ENCODE data around the gene CREB3.
A peak's percentile ranks its signal among the peaks of the same experiment; 100 is the strongest.

CREB3 gene

DNA sequence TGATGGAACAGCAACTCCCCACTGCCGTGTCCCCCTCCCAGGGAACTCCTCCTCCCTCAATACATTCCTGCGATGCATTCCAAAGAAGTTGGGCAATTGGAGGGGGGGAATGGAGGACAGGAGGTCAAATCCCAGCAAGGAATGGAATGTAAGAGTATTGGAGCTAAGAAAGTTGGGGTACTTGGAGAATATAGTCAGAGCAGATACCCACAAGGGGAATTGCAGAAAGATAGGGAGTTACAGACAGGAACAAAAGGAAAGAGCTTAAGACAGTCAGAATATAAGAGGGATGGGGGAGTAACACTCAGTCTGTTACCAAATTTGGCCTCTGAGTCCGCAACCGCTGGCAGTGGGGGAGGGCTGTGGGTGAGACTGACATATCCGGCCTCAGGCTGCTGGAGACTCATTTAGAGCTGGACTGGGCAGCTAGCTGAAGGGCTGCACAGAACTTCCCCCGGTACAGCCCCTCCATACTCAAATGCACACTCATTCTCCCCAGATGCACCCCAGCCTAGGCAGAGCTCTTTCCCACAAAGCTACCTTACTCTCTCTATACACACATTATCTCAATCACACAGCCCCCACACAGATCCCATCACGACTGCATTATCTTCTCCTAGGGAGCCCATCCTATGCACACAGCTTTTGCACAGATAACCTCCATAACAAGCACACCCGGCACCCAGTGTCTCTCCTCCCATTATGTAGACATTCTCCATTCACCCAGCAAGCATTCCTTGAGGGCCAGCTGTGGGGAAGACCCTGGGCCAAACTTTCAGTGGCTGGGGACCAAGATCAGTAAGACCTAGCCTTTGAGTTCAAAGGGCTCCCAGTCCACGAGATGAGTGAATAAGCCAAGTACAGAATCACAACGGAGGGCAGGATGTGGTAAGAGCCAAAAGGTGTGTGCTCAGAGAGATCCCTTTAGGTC, 4.2 kb upstream of the CREB3 start:
- DNase-seq = no peak

DNA sequence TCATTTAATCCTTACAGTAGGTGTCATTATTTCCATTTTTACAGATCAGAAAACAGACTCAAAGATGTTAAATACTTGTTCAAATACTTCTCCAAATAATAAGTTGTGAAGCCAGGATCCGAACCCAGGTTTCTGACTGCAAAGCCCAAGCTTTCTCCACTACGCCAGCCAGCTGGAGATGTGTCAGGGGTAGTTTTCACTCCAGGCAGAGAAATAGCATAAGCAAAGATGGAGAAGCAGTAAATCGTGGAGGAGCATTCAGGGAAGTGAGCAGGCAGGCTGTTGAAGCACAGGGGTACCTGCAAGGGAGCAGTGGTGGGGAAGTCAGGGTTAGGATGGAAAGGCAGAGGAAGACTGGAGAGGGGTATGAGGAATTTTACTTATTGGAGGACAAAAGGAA, 3.4 kb upstream of the CREB3 start:
- DNase-seq = no peak

DNA sequence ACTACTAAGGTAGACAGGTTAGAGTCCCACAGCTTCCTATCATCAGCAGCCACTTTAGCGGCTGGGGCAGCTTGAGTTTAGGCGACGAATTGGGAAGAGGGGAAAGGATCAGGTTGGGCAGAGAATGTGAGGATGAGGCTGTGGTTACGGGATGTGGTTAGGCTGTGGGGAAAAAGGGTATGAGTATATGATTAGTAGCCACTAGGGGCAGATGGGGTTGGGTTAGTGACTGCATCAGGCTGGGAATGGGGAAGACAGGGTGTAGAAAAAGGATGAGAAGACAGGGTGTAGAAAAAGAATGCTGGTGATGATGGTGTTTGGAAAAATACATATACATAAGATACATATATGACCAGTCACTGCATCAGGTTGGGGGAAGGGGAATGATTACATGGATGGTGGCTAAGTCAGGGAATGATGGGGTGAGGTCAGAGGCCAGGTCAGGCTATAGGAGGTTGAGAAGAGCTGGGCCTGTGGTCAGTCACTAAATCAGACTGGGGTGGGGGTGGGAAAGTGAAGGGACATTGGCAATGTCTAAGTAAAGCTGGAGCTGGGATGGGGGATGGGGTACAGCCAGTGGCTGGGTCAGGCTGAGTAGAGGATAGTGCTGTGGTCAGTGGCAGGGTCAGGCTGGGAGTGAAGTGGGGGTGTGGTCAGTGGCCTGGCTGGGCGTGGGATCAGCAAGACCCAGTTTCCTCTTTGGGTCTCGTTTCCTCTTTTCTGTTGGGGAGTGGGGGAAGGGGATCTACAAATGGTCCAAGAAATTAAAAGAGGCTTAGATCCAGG, 2.6 kb upstream of the CREB3 start:
- DNase-seq = no peak

DNA sequence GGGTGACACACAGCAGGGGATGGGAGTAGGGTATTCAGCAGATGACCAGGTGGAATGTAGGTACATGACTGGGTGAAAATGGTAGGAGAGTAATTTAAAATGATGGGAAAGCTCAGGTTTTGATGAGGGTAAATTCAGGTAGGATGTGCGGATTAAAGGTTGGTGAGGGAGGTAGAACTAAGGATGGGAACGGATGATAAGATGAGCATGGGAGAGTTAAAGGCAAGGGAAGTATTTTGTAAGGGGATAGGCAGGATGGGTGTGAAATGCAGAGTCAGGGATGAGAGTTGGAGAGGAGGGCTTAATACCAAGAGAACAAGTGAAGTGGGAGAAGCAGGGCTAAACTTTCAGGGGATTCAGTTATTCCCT, 2.0 kb upstream of the CREB3 start:
- DNase-seq = no peak

DNA sequence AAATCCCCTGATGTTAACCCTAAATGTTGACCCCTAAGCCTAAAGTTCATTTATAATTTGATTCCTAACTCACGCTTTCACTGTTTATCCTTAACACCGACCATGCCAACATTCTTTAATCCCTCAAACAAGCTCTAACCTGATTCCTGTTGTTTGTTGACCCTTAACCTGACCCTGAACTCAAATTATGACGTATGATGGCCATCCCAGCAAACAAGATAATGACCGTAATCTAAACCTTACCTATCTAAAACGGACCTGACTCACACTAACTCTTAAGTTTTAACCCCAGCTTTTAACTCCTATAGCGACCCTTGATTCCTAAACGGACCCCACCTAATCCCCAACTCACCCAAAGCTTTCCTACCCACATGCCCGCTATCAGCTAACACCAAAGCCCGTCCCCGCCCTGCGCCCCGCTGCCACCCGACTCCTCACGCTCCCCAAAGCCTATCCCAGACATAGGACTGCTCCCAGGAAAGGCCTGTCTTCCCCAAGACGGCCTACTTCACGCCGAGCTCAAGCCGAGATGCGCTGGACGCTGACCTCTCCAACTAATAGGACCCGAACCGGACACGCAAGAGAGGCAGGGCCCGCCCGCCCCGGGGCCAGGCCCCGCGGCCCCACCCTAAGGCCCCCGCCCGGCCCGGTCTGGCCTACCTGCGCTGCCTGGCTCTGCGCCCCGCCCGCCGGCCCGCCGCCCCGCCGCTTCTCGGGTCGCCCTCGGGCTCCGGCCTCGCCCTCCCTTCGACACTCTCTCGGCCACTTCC, 866 bp upstream of the CREB3 start:
- DNase-seq = peak in 1 of 3 experiments; percentile 23

DNA sequence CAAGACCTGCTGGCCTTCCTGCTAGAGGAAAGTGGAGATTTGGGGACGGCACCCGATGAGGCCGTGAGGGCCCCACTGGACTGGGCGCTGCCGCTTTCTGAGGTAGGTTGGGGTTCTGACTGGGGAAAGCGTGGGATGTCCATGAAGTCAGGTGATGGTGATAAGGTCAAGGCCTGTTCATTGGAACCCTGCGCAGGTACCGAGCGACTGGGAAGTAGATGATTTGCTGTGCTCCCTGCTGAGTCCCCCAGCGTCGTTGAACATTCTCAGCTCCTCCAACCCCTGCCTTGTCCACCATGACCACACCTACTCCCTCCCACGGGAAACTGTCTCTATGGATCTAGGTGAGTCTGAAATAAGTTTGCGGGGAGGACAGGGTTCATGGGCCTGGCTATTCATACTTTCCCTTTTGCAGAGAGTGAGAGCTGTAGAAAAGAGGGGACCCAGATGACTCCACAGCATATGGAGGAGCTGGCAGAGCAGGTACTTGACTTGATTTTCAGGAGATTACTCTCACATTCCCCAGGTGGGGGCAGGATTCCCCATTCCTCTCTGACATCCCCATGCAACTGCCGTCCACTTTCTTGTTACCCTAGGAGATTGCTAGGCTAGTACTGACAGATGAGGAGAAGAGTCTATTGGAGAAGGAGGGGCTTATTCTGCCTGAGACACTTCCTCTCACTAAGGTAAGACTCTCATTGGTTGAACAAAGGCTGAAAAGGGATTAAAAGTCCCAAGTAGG, 505 bp downstream of the CREB3 start:
- peak in 2 of 3 experiments; percentile 30 to 62 for DNase-seq

DNA sequence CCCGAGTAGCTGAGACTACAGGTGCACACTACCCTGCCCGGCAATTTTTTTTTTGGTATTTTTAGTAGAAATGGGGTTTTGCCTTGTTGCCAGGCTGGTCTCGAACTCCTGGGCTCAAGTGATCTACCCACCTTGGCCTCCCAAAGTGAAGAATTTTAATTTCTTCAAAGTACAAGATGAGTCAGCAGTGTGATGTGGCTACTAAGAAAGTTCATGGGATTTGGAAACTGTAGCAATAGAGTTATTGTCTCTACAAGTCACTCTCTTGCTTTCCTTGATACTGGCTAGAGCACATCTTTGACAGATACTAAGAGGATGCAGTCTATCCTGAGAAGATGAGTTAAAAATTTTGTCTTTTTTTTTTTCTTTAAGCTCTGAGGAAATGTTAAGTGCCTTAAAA, 1.6 kb downstream of the CREB3 start:
- DNase-seq = no peak

DNA sequence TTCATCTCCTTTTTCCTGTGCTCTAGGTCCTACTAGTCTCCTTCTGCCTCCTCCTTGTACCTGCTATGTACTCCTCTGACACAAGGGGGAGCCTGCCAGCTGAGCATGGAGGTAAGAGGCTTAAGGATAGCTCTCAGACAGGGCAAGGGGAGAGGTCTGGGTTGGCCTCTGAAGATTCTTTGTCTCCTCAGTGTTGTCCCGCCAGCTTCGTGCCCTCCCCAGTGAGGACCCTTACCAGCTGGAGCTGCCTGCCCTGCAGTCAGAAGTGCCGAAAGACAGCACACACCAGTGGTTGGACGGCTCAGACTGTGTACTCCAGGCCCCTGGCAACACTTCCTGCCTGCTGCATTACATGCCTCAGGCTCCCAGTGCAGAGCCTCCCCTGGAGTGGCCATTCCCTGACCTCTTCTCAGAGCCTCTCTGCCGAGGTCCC, 3.8 kb downstream of the CREB3 start:
- DNase-seq = peak; percentile 12 to 65 (median 28)

DNA sequence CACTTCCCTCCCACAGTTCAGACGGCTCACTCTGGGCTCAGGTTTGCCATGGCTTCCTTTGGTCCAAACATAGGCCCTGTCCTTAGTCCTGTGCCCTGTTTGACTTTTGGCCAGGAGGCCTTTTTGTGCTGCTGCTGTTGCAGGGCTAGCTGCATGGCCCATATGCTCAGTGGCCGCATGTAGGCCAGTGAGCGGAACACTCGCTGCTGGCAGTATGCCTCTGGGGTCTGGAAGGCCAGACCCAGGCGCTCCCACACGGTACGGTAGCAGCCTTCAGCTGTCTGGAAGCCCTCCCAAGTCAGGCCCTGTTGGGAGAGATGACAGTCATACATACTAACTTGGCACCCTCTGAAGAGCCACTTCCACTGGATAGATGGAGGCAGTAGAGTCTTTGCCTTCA, 4.7 kb downstream of the CREB3 start:
- no peak for DNase-seq

DNA sequence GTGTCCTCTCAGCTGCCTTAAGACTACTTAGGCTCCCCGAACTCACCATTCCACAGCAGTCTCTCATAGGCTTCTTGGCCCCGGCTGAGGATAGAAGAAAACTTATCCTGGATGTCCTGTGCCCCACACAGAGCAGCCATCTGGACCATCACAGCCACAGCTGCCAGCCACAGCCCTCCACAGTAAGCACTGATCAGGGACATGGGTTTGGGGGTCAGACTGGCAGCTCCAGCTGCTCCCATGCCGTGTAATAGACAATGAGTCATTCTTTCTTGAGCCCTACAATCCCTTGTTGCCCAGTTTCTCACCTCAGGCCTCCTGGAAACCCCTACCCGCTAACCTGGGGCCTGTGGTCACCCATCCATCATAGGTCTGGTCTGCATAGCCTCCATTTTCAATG, 5.7 kb downstream of the CREB3 start:
- DNase-seq = no peak

DNA sequence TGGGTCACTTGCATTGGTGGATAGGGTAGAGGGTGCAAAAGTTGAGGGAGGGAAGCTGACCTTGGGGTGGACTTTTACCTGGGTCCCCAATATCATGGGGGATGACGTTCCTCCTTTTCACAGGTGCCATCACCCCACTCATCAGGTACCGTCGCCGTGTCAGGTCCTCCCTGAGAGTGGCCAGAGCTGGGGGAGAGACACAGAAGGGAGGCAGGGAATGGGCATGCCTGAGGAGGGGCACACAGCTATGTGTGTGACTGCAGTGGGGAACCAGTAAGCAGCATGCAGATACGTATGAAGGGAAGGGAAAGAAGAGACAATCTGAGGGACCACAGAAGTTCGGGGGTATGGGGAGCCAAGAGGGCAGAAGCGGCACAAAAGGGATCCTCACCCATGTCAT, 6.5 kb downstream of the CREB3 start:
- no peak for DNase-seq

DNA sequence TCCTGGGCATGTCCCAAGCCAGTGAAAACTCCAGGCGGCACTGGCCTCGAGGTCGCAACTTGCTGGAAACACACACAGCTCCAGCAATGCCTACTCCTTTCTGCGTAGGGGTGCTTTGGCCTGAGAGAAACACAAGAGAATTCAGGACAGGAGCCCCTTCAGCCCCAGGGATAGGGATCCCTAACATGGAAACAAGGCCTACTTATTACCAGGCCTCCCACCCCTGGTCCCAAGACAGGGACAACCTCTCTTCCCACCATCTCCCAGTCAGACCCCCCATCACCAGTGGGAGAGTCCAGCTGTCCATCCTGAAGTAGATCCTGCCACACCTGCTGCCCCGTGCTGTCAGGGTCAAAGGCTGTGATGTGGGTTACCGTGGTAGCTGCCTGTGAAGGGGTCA, 7.8 kb downstream of the CREB3 start:
- no peak for DNase-seq

DNA sequence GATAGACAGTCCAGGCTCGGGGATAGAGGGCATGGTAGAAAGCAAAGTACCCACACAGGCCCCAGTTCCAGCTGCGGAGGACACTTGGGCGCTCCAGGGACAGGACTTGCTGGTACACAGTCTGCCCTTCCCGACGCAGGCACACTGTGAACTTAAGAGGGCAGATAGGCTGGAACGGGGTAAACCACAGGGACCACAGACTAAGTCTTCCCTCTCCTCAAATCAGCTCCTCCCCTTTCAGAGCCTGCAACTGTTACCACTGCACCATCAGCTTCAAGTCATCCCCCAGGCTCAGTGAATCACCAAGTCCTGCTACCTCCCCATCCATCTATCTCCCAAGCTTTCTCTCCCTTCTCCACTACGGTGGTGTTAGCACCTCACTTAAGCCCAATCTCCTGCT, 9.3 kb downstream of the CREB3 start:
- no peak for DNase-seq

DNA sequence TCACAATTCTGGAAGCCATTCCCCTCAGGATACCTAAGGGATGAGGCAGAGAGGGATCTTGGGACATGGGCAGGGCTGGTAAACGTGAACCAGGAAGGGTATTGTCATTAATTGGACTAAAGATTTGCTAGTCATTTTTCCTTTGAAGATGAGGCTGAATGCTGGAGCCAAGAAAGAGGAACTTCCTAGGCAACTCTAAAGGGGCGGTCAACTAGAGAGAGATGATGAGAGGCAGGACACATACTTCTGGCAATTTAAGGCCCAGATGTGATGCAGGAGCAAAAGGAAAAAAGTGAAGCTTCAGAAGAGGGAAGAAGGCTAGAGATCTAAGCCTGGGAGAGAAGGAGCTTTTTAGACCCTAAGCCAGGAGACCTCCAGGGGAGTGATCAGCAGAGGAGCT, 11.0 kb downstream of the CREB3 start:
- DNase-seq = no peak

DNA sequence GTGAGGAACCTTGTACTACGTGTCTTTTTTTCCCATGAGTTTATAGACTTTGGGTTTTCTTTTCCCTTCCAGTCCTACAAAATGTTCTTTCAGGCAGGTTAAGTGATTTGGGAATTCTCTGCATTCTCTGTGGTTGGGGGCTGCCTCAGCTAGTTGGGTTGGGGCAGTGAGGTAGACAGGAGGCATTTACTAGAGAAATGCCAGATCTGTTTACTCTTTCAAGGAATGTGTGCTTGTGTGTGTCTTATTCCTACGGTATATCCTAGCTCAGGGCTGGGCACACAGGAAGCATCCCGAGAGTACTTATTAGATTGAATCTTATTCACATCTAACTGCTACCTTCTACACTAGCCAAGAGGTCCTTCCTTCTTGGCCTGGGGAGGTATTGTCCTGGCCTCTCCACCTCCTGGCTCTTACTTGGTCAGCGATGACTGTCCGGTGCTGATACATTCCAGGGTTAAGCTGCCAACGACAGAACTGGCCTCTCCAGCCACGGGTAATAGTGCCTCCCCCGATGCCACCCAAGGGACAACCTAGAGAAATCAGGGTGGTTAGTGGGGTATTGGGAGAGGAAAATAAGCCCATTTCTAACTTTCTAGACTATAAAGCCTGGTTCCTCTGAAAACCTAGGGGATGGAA, 11.5 kb downstream of the CREB3 start:
- DNase-seq = no peak

DNA sequence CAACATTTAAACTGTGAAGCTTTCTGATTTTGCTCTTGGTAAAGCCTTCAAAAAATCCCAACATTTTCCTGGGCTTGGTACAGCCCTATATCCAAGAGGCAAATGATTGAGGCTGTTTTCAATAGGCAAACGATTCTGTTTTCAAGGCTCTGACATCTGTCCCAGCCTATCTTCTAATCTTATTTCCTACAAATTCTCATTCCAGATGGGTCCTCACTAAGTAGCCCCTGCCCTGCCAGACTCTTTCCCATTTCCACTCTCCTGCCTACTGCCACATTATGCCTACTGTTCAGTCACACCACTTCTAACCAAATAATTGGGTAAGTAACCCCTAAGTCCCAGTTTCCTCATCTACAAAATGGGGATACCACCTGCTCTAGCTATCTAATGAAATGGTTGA, 13.1 kb downstream of the CREB3 start:
- no peak for DNase-seq

DNA sequence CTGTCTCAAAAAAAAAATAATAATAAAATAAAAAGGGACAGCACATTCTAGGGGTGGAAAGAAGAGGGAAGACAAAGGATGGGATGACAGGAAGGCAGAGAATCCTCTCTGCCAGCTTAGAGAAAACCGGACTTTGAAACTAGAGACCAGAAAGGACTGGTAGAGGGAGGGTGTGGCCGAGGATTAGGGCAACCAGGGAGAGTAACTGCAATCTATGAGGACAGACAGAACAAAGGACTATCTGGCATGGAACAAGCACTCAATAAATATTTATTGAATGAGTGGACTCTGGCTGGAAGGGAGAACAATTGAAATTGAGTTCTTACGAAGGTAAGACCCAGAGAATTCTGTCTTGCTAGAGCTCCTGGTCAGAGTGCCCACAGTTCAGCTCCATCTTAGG, 14.1 kb downstream of the CREB3 start:
- DNase-seq = no peak

DNA sequence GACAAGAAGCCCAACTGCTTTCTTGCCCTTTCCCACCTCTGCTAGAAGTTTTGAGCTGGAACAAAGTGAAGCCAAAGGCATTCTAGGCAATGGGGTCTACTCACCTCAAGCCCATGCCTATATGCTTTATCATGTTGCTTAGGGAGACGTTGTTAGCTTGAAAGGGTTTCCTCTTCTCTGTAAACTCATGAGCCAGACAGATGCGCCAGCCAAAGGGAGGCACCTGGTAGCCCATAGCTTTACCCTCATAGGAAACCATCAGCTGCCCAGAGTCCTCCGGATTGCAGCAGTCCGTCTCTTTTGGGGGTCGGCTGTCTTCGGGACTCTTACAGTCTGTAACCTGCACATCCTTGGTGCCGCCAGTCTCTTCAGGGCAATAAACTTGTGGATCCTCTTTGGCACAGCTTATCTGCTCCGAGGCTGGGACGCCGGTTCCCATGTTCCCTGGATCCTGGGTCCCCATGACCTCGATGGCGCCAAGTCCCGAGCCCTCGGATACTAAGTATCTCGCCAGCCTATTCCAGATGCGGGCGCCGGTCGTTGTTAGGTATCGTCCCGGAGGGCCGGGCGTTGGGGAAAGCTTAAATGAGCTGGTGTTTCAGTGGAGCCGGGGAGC, 15.9 kb downstream of the CREB3 start:
- DNase-seq = no peak

DNA sequence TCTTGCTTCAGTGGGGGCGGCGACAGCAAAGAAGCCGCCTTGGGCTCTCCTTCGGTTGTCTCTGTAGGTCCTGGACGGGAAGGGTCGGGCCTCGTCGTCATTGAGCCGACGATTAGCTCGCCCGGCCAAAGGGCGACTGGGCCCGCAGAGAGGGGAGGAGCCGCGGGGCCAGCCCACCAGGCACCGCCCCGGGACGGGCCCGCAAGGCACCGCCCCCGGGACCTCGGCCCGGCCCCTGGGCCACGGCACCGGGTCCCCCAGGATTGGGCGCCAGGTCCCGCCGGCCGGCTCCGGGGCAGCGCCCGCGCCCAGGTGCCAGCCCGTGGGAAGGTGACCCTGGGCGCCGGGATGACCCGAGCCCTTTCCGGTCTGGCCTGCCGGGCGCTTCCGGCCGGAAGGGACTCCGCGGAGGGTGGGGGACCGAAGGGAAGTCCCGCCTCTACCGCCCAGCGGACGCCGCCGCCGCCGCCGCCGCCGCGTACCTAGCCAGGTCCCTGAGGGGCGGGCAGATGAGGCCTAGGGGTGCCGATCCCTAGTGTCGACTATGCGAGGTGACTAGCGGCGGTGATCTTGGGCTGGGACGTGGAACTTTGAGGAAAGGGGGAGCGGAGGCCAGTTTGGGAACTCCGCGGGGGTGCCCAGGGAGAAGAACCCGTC, 16.5 kb downstream of the CREB3 start, which contains the start of the genes GBA2 and RGP1:
TSS of gene GBA2 (minus strand) at position 371 of the 657 bp plus-strand sequence. CDS start 524 bp downstream, outside the sequence.
TSS of gene RGP1 (plus strand) at position 430 of the 657 bp plus-strand sequence. CDS start 469 bp downstream, outside the sequence.
- DNase-seq = peak; percentile 38 to 73 (median 69)

DNA sequence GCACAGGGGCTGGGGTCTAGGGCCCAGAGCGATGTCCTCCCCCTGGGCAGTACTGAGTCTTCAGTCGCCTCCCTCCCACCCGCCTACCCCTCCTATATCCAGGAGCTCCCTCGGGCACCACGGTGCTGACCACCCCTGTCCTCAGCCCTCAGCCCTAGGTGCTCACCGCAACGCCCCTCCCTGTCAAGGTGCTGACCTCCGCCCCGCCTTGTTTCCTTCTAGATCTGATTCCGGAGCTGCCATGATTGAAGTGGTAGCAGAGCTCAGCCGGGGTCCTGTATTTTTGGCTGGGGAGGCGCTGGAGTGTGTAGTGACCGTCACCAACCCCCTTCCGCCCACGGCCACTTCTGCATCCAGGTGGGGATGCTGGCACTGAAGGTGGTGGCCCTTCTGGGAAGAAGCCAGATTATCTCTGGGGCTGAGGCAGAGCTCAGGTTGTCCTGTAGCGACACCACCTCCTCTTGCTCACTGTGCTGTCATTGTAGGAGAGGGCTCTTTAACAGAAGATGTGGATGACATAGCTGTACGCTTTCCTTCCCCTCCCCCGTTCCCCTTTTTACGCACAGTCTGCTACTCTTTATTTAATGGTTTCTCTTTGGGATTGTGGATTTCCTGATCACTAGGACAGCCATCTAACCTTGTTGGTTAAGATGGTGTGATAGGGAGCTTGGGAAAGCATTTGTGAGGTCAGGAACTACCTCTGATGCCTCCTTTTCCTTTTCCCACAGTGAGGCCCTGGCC, 17.2 kb downstream of the CREB3 start:
- DNase-seq = peak in 2 of 3 experiments; percentile 44 to 46
